ENCODE measurements around the gene KCNH3.

The KCNH3 gene

GRCh38 chr12:49567611-49568441, 29.0 kb downstream of the KCNH3 start, which contains the start of gene MCRS1:
Gene MCRS1 (minus strand): TSS chr12:49568142. CDS start chr12:49566731, 1,411 bp downstream.
- no peaks in the 10 kb centered on the region for H3K9me3 ChIP-seq (ENCODE audit: control insufficient read depth in 1 of 2, low read length in 2 of 2)
- H3K4me3 ChIP-seq (ENCODE audit: low read depth in 1 of 2, low read length in 2 of 2) = peak within 1 kb of the TSS; percentile 96 to 99
- H3K27ac ChIP-seq (ENCODE audit: low read length) = peak within 1 kb of the TSS; percentile 97
- no peaks in the 10 kb centered on the region for H3K27me3 ChIP-seq (ENCODE audit: low read depth, low read length)
- H3K4me1 ChIP-seq (ENCODE audit: control insufficient read depth in 1 of 2, insufficient read depth in 2 of 2, low read length in 2 of 2) = peaks cover 9 to 29% of the 10 kb centered on the region in 2 donors
- H3K36me3 ChIP-seq (ENCODE audit: control insufficient read depth in 1 of 2, insufficient read depth in 2 of 2, low read length in 2 of 2) = peaks cover 21 to 28% of the 10 kb centered on the region in 2 donors

- Histone ChIP-seq H3K36me3 (ENCODE audit: control insufficient read depth in 1 of 2, insufficient read depth in 2 of 2, low read length in 2 of 2) (peaks cover 13 to 20% of the 10 kb centered on the region in 2 donors), H3K4me1 (ENCODE audit: control insufficient read depth in 1 of 2, insufficient read depth in 2 of 2, low read length in 2 of 2) (peaks cover 9 to 29% of the 10 kb centered on the region in 2 donors), H3K27ac (ENCODE audit: low read length) (peak overlapping the region; percentile 97), H3K27me3 (ENCODE audit: low read depth, low read length) (no peaks in the 10 kb centered on the region), H3K4me3 (ENCODE audit: low read depth in 1 of 2, low read length in 2 of 2) (peak overlapping the region; percentile 96 to 99), H3K9me3 (ENCODE audit: control insufficient read depth in 1 of 2, low read length in 2 of 2) (no peaks in the 10 kb centered on the region)
Measured at GRCh38 chr12:49568442-49569162, 29.8 kb downstream of the KCNH3 start.

- Histone ChIP-seq H3K4me3 (ENCODE audit: low read depth in 1 of 2, low read length in 2 of 2) (no peak overlapping the region), H3K9me3 (ENCODE audit: control insufficient read depth in 1 of 2, low read length in 2 of 2) (no peaks in the 10 kb centered on the region), H3K4me1 (ENCODE audit: control insufficient read depth in 1 of 2, insufficient read depth in 2 of 2, low read length in 2 of 2) (peaks cover 6 to 17% of the 10 kb centered on the region in 2 donors), H3K36me3 (ENCODE audit: control insufficient read depth in 1 of 2, insufficient read depth in 2 of 2, low read length in 2 of 2) (no peaks in the 10 kb centered on the region), H3K27ac (ENCODE audit: low read length) (no peak overlapping the region), H3K27me3 (ENCODE audit: low read depth, low read length) (no peaks in the 10 kb centered on the region)
Measured at GRCh38 chr12:49577589-49578315, 38.9 kb downstream of the KCNH3 start.

GRCh38 chr12:49578471-49579112, 39.8 kb downstream of the KCNH3 start:
- no peaks in the 10 kb centered on the region for H3K9me3 ChIP-seq (ENCODE audit: control insufficient read depth in 1 of 2, low read length in 2 of 2)
- peaks cover 9 to 25% of the 10 kb centered on the region in 2 donors for H3K4me1 ChIP-seq (ENCODE audit: control insufficient read depth in 1 of 2, insufficient read depth in 2 of 2, low read length in 2 of 2)
- no peaks in the 10 kb centered on the region for H3K27me3 ChIP-seq (ENCODE audit: low read depth, low read length)
- H3K27ac ChIP-seq (ENCODE audit: low read length) = no peak overlapping the region
- no peak overlapping the region for H3K4me3 ChIP-seq (ENCODE audit: low read depth in 1 of 2, low read length in 2 of 2)
- no peaks in the 10 kb centered on the region for H3K36me3 ChIP-seq (ENCODE audit: control insufficient read depth in 1 of 2, insufficient read depth in 2 of 2, low read length in 2 of 2)

GRCh38 chr12:49580572-49581535, 42.0 kb downstream of the KCNH3 start:
- Histone ChIP-seq H3K36me3 (ENCODE audit: control insufficient read depth in 1 of 2, insufficient read depth in 2 of 2, low read length in 2 of 2) (no peaks in the 10 kb centered on the region), H3K4me3 (ENCODE audit: low read depth in 1 of 2, low read length in 2 of 2) (no peak overlapping the region), H3K4me1 (ENCODE audit: control insufficient read depth in 1 of 2, insufficient read depth in 2 of 2, low read length in 2 of 2) (peaks cover 9 to 29% of the 10 kb centered on the region in 2 donors), H3K9me3 (ENCODE audit: control insufficient read depth in 1 of 2, low read length in 2 of 2) (no peaks in the 10 kb centered on the region), H3K27me3 (ENCODE audit: low read depth, low read length) (no peaks in the 10 kb centered on the region), H3K27ac (ENCODE audit: low read length) (no peak overlapping the region)

- peaks cover 0 to under 1% of the 10 kb centered on the region in 2 donors for H3K36me3 ChIP-seq (ENCODE audit: control insufficient read depth in 1 of 2, insufficient read depth in 2 of 2, low read length in 2 of 2)
- H3K27me3 ChIP-seq (ENCODE audit: low read depth, low read length) = no peaks in the 10 kb centered on the region
- peaks cover 9 to 29% of the 10 kb centered on the region in 2 donors for H3K4me1 ChIP-seq (ENCODE audit: control insufficient read depth in 1 of 2, insufficient read depth in 2 of 2, low read length in 2 of 2)
- H3K9me3 ChIP-seq (ENCODE audit: control insufficient read depth in 1 of 2, low read length in 2 of 2) = no peaks in the 10 kb centered on the region
- H3K4me3 ChIP-seq (ENCODE audit: low read depth in 1 of 2, low read length in 2 of 2) = no peak overlapping the region
- no peak overlapping the region for H3K27ac ChIP-seq (ENCODE audit: low read length)
Measured at GRCh38 chr12:49582201-49582600, 43.4 kb downstream of the KCNH3 start.

GRCh38 chr12:49582850-49583249, 44.0 kb downstream of the KCNH3 start:
- Histone ChIP-seq H3K27ac (ENCODE audit: low read length) (no peak overlapping the region), H3K36me3 (ENCODE audit: control insufficient read depth in 1 of 2, insufficient read depth in 2 of 2, low read length in 2 of 2) (peaks cover 0 to 3% of the 10 kb centered on the region in 2 donors), H3K4me1 (ENCODE audit: control insufficient read depth in 1 of 2, insufficient read depth in 2 of 2, low read length in 2 of 2) (peaks cover 9 to 29% of the 10 kb centered on the region in 2 donors), H3K4me3 (ENCODE audit: low read depth in 1 of 2, low read length in 2 of 2) (no peak overlapping the region), H3K9me3 (ENCODE audit: control insufficient read depth in 1 of 2, low read length in 2 of 2) (no peaks in the 10 kb centered on the region), H3K27me3 (ENCODE audit: low read depth, low read length) (no peaks in the 10 kb centered on the region)

- H3K4me3 ChIP-seq (ENCODE audit: low read depth in 1 of 2, low read length in 2 of 2) = no peak overlapping the region
- H3K36me3 ChIP-seq (ENCODE audit: control insufficient read depth in 1 of 2, insufficient read depth in 2 of 2, low read length in 2 of 2) = peaks cover 0 to 3% of the 10 kb centered on the region in 2 donors
- no peaks in the 10 kb centered on the region for H3K9me3 ChIP-seq (ENCODE audit: control insufficient read depth in 1 of 2, low read length in 2 of 2)
- no peaks in the 10 kb centered on the region for H3K27me3 ChIP-seq (ENCODE audit: low read depth, low read length)
- H3K4me1 ChIP-seq (ENCODE audit: control insufficient read depth in 1 of 2, insufficient read depth in 2 of 2, low read length in 2 of 2) = peaks cover 9 to 32% of the 10 kb centered on the region in 2 donors
- H3K27ac ChIP-seq (ENCODE audit: low read length) = no peak overlapping the region
Measured at GRCh38 chr12:49583366-49584094, 44.7 kb downstream of the KCNH3 start.

GRCh38 chr12:49584591-49584990, 45.8 kb downstream of the KCNH3 start:
- peaks cover 9 to 35% of the 10 kb centered on the region in 2 donors for H3K4me1 ChIP-seq (ENCODE audit: control insufficient read depth in 1 of 2, insufficient read depth in 2 of 2, low read length in 2 of 2)
- no peak overlapping the region for H3K27ac ChIP-seq (ENCODE audit: low read length)
- no peaks in the 10 kb centered on the region for H3K27me3 ChIP-seq (ENCODE audit: low read depth, low read length)
- H3K36me3 ChIP-seq (ENCODE audit: control insufficient read depth in 1 of 2, insufficient read depth in 2 of 2, low read length in 2 of 2) = peaks cover 0 to 3% of the 10 kb centered on the region in 2 donors
- no peak overlapping the region for H3K4me3 ChIP-seq (ENCODE audit: low read depth in 1 of 2, low read length in 2 of 2)
- H3K9me3 ChIP-seq (ENCODE audit: control insufficient read depth in 1 of 2, low read length in 2 of 2) = no peaks in the 10 kb centered on the region

Data from muscle layer of duodenum (tissue), 2 donors.